ENCODE data around the gene SIL1. TPM values are rescaled to one million over a fixed set of nuclear protein-coding genes. Genes with fewer than 3 reads are reported as not detected.

Gene SIL1
- total and polyA plus RNA-seq, 2 donors (not counting 1 experiment from before 2014, with no cell fraction given) = 66.4 to 85.5 TPM

DNA sequence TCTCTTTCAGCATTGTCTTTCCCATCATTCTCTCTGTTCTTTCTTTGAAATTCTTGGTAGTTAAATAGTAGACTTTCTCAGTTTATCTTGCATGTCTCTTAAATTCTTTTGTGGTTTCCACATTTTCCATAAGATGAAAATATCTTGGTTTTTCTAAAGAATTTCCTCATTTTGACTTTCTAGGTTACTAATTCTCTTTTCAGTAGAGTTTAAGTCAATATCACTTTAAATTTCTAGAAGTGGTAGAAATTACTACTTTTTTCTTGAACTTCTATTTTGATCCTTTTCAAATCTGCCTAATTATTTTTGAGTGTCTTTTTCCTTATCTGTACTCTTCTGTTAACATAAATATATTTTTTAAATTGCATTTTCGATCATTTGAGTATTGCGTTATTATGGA lies 299.4 kb downstream of the SIL1 start:
- Histone ChIP-seq H3K4me2 (ENCODE audit: extremely low read depth, insufficient read depth, low read length) (no peak overlapping the region), H3K79me2 (ENCODE audit: control insufficient read depth, insufficient read depth, low read length) (no peaks in the 10 kb centered on the region), H4K20me1 (ENCODE audit: control insufficient read depth, extremely low read depth, insufficient read depth, low read length) (no peaks in the 10 kb centered on the region), H3K9ac (ENCODE audit: insufficient read depth, low read length) (no peak overlapping the region), H3K27me3 (ENCODE audit: control insufficient read depth, insufficient read depth, low read length) (no peaks in the 10 kb centered on the region), H3K9me3 (ENCODE audit: control insufficient read depth, insufficient read depth, low read depth, low read length) (no peaks in the 10 kb centered on the region), H3K36me3 (ENCODE audit: control insufficient read depth, insufficient read depth, low read length) (no peaks in the 10 kb centered on the region), H2AFZ (ENCODE audit: low read length) (no peak overlapping the region), H3K4me1 (ENCODE audit: control insufficient read depth, extremely low read depth, insufficient read depth, low read length) (no peaks in the 10 kb centered on the region), H3K27ac (ENCODE audit: insufficient read depth, low read length) (no peak overlapping the region), H3K4me3 (replicated peaks in 1 of 4; ENCODE audit: control extremely low read depth in 1 of 4, insufficient read depth in 1 of 4, low read depth in 3 of 4, low read length in 4 of 4) (no peak overlapping the region)
- DNase-seq (ENCODE audit: low read depth in 2 of 2) = no peak
- TF ChIP-seq, protein P1, sequence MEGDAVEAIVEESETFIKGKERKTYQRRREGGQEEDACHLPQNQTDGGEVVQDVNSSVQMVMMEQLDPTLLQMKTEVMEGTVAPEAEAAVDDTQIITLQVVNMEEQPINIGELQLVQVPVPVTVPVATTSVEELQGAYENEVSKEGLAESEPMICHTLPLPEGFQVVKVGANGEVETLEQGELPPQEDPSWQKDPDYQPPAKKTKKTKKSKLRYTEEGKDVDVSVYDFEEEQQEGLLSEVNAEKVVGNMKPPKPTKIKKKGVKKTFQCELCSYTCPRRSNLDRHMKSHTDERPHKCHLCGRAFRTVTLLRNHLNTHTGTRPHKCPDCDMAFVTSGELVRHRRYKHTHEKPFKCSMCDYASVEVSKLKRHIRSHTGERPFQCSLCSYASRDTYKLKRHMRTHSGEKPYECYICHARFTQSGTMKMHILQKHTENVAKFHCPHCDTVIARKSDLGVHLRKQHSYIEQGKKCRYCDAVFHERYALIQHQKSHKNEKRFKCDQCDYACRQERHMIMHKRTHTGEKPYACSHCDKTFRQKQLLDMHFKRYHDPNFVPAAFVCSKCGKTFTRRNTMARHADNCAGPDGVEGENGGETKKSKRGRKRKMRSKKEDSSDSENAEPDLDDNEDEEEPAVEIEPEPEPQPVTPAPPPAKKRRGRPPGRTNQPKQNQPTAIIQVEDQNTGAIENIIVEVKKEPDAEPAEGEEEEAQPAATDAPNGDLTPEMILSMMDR (conservative IDR thresholded peaks at IDR 0.05 in 1 of 2, IDR thresholded peaks at IDR 0.05 in 1 of 2; ENCODE audit: low read depth in 1 of 2, low read length in 2 of 2) = no peak
- TF ChIP-seq EZH2 (IDR thresholded peaks at IDR 0.05; ENCODE audit: low read length, missing control alignments) = no peak

DNA sequence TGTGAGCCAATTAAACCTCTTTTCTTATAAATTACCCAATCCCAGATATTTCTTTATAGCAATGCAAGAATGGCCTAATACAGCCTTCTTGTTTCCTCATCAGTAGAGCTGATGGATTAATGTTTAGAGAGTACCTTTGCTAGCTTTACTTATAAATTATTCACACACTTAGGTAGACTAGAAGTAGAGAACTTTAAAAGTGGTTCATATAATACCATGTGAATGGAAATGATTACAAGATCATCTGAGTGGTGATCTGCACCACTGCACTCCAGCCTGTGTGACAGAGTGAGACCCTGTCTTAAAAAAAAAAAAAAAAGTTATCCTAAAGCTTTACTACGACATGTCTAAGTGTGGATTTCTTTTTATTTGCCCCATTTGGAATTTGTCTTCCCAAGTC lies 299.9 kb downstream of the SIL1 start:
- Histone ChIP-seq H3K36me3 (ENCODE audit: control insufficient read depth, insufficient read depth, low read length) (no peaks in the 10 kb centered on the region), H3K4me3 (replicated peaks in 1 of 4; ENCODE audit: control extremely low read depth in 1 of 4, insufficient read depth in 1 of 4, low read depth in 3 of 4, low read length in 4 of 4) (no peak overlapping the region), H2AFZ (ENCODE audit: low read length) (no peak overlapping the region), H3K79me2 (ENCODE audit: control insufficient read depth, insufficient read depth, low read length) (no peaks in the 10 kb centered on the region), H3K27ac (ENCODE audit: insufficient read depth, low read length) (no peak overlapping the region), H3K9ac (ENCODE audit: insufficient read depth, low read length) (no peak overlapping the region), H3K4me2 (ENCODE audit: extremely low read depth, insufficient read depth, low read length) (no peak overlapping the region), H3K9me3 (ENCODE audit: control insufficient read depth, insufficient read depth, low read depth, low read length) (no peaks in the 10 kb centered on the region), H3K4me1 (ENCODE audit: control insufficient read depth, extremely low read depth, insufficient read depth, low read length) (no peaks in the 10 kb centered on the region), H4K20me1 (ENCODE audit: control insufficient read depth, extremely low read depth, insufficient read depth, low read length) (no peaks in the 10 kb centered on the region), H3K27me3 (ENCODE audit: control insufficient read depth, insufficient read depth, low read length) (no peaks in the 10 kb centered on the region)
- DNase-seq (ENCODE audit: low read depth in 2 of 2) = no peak
- no peak for TF ChIP-seq EZH2 (IDR thresholded peaks at IDR 0.05; ENCODE audit: low read length, missing control alignments)
- TF ChIP-seq, protein P1 (conservative IDR thresholded peaks at IDR 0.05 in 1 of 2, IDR thresholded peaks at IDR 0.05 in 1 of 2; ENCODE audit: low read depth in 1 of 2, low read length in 2 of 2) = no peak

Other genes starting within 250 kb of the SIL1 start
- 183 and 275 TPM in 2 replicates for gene MATR3, start 95.4 kb upstream of the SIL1 start, total RNA-seq
- gene MATR3, start 95.4 kb upstream of the SIL1 start, polyA plus RNA-seq = 167 and 175 TPM in 2 replicates
- 59.0 and 68.1 TPM in 2 replicates for gene PAIP2, start 143.5 kb upstream of the SIL1 start, total RNA-seq
- gene PAIP2, start 143.5 kb upstream of the SIL1 start, polyA plus RNA-seq = 79.6 and 105 TPM in 2 replicates
- gene SLC23A1, start 184.9 kb upstream of the SIL1 start, total RNA-seq = not detected in 2 replicates
- not detected in 2 replicates for gene SLC23A1, start 184.9 kb upstream of the SIL1 start, polyA plus RNA-seq
- 0.17 TPM in 1 of 2 replicates, not detected in the other for gene MZB1, start 191.5 kb upstream of the SIL1 start, total RNA-seq
- gene MZB1, start 191.5 kb upstream of the SIL1 start, polyA plus RNA-seq = not detected in 2 replicates
- gene PROB1, start 196.7 kb upstream of the SIL1 start, total RNA-seq = 0.77 and 1.5 TPM in 2 replicates
- gene PROB1, start 196.7 kb upstream of the SIL1 start, polyA plus RNA-seq = 0.34 and 0.43 TPM in 2 replicates
- gene SPATA24, start 205.7 kb upstream of the SIL1 start, total RNA-seq = 6.4 and 7.4 TPM in 2 replicates
- gene SPATA24, start 205.7 kb upstream of the SIL1 start, polyA plus RNA-seq = 5.3 and 5.6 TPM in 2 replicates
- gene DNAJC18, start 241.2 kb upstream of the SIL1 start, total RNA-seq = 12.6 and 13.6 TPM in 2 replicates
- gene DNAJC18, start 241.2 kb upstream of the SIL1 start, polyA plus RNA-seq = 9.4 and 14.6 TPM in 2 replicates

All from fibroblast of lung (primary cell).